ENCODE measurements around the gene RHOG. TPM values are rescaled to one million over a fixed set of nuclear protein-coding genes. Genes with fewer than 3 reads are reported as not detected.

Gene RHOG
- total and polyA plus RNA-seq, 9 of the 15 experiments (the other 6 are each of a cell fraction or from before 2014, with no cell fraction given), result 22.6 to 162 (median 80.3) TPM

DNA sequence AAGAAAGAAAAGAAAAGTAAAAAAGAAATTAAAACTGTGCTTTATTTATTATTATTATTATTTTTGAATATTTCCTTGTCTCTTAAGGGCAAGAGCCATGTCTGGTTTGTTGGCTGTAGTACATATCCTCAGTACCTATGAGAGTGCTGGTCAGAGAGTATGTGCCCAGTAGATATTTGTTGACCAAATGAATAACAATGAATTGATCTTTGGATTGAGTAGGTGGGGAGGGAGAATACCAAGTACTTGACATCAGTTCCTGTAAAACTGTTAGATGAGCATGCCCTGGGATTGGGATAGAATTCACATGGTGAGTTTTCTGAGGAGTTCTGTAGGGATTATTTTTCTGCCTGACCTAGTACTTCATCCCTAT lies 26.1 kb upstream of the RHOG start:
- peaks cover 39 to 75% of the 10 kb centered on the region in 2 experiments for H3K4me1 ChIP-seq (replicated peaks in 1 of 2; ENCODE audit: control insufficient read depth in 2 of 2, insufficient read depth in 2 of 2, low read length in 2 of 2)
- CTCF ChIA-PET (ENCODE audit: low intra/inter-chr PET ratio), result no interaction called here
- peak overlapping the region; percentile 77 for H3K27ac ChIP-seq (ENCODE audit: extremely low read depth, low read depth, low read length)
- POLR2A ChIA-PET, result interaction anchor here (0.6 to 4.9 kb wide), 10 partner anchors 8 to 280 kb away, joined by 3 to 34 read pairs (median 4); partner anchors contain the start of gene STIM1
- H3K79me2 ChIP-seq (ENCODE audit: control insufficient read depth, insufficient read depth, low read length), result peaks cover 94% of the 10 kb centered on the region
- no peak overlapping the region for H3K4me3 ChIP-seq
- intact Hi-C loops (cut with micrococcal nuclease), result loop anchor here (1.0 to 2.0 kb wide), 2 partner anchors 11 to 18 kb away; no protein-coding TSS in a partner anchor
- H2AFZ ChIP-seq (ENCODE audit: low read depth, low read length), result no peak overlapping the region
- H4K20me1 ChIP-seq (replicated peaks; ENCODE audit: control insufficient read depth, insufficient read depth, low read length), result no peaks in the 10 kb centered on the region
- peak overlapping the region in 1 of 2 experiments; percentile 54; a peak in 1 of 4 replicates for H3K9ac ChIP-seq (ENCODE audit: insufficient read depth in 1 of 2, low read depth in 2 of 2, low read length in 2 of 2)
- no peaks in the 10 kb centered on the region for H3K27me3 ChIP-seq (ENCODE audit: control insufficient read depth in 2 of 2, insufficient read depth in 2 of 2, low read length in 2 of 2)
- H3K4me2 ChIP-seq (ENCODE audit: insufficient read depth, low read length), result peak overlapping the region; percentile 72
- BruUV-seq (replicated peaks), result no TSS peak
- in situ Hi-C loops (cut with MboI), result no loop called here
- TF ChIP-seq, protein P1, sequence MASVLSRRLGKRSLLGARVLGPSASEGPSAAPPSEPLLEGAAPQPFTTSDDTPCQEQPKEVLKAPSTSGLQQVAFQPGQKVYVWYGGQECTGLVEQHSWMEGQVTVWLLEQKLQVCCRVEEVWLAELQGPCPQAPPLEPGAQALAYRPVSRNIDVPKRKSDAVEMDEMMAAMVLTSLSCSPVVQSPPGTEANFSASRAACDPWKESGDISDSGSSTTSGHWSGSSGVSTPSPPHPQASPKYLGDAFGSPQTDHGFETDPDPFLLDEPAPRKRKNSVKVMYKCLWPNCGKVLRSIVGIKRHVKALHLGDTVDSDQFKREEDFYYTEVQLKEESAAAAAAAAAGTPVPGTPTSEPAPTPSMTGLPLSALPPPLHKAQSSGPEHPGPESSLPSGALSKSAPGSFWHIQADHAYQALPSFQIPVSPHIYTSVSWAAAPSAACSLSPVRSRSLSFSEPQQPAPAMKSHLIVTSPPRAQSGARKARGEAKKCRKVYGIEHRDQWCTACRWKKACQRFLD (CRISPR knock-in tag; IDR thresholded peaks at IDR 0.05), result 0 out of 2 replicates have a peak, but pooled peaks have one; percentile 22
- TF ChIP-seq SREBF1 (IDR thresholded peaks at IDR 0.05; ENCODE audit: borderline replicate concordance, low read depth, low read length) (no peak), ZNF668 (CRISPR knock-in tag; IDR thresholded peaks at IDR 0.05) (0 out of 2 replicates have a peak, but pooled peaks have one; percentile 15)
- TF ChIP-seq, protein P2, sequence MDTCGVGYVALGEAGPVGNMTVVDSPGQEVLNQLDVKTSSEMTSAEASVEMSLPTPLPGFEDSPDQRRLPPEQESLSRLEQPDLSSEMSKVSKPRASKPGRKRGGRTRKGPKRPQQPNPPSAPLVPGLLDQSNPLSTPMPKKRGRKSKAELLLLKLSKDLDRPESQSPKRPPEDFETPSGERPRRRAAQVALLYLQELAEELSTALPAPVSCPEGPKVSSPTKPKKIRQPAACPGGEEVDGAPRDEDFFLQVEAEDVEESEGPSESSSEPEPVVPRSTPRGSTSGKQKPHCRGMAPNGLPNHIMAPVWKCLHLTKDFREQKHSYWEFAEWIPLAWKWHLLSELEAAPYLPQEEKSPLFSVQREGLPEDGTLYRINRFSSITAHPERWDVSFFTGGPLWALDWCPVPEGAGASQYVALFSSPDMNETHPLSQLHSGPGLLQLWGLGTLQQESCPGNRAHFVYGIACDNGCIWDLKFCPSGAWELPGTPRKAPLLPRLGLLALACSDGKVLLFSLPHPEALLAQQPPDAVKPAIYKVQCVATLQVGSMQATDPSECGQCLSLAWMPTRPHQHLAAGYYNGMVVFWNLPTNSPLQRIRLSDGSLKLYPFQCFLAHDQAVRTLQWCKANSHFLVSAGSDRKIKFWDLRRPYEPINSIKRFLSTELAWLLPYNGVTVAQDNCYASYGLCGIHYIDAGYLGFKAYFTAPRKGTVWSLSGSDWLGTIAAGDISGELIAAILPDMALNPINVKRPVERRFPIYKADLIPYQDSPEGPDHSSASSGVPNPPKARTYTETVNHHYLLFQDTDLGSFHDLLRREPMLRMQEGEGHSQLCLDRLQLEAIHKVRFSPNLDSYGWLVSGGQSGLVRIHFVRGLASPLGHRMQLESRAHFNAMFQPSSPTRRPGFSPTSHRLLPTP (IDR thresholded peaks at IDR 0.05; ENCODE audit: borderline replicate concordance, extremely low read depth, insufficient read length), result no peak
- no peaks in the 10 kb centered on the region for H3K9me1 ChIP-seq (ENCODE audit: control insufficient read depth, insufficient read depth, low read length)
- FAIRE-seq (no peak), DNase-seq (ENCODE audit: extremely low read depth in 1 of 4, low spot score in 3 of 4) (no peak), ATAC-seq (no peak)
- no peaks in the 10 kb centered on the region for H3K36me3 ChIP-seq (ENCODE audit: control insufficient read depth, insufficient read depth, low read length)
- no peaks in the 10 kb centered on the region for H3K9me3 ChIP-seq (replicated peaks; ENCODE audit: control insufficient read depth, insufficient read depth, low read depth, low read length)

All from K562 (cell line).